NT2/D1 (cell line): Measurements from ENCODE around the gene TREM2.

ENCODE experiments used
- DNase-seq: peaks from one replicate; pipeline ENCODE4 v3.0.0-alpha.2; 2011; ENCODE audit warnings: low read depth, low spot score
- H3K27me3 ChIP-seq: 2 replicates; pipeline ENCODE4 v1.6.0; 2011; ENCODE audit warnings: mild to moderate bottlenecking; ENCODE audit not compliant: insufficient read length, insufficient read depth
- H3K36me3 ChIP-seq: 2 replicates; pipeline ENCODE4 v1.6.1; 2011; ENCODE audit warnings: mild to moderate bottlenecking, low read length, mixed read lengths; ENCODE audit not compliant: insufficient read depth, insufficient read length
- H3K4me1 ChIP-seq: 2 replicates; pipeline ENCODE4 v1.5.1; 2011; ENCODE audit not compliant: insufficient read depth, insufficient read length
- H3K4me3 ChIP-seq: 2 replicates; pipeline ENCODE4 v1.5.1; 2011; ENCODE audit warnings: low read depth; ENCODE audit not compliant: insufficient read length
- H3K9ac ChIP-seq: 2 replicates; pipeline ENCODE4 v1.6.0; 2011; ENCODE audit warnings: low read depth; ENCODE audit not compliant: insufficient read length
- H3K9me3 ChIP-seq: 2 replicates; pipeline ENCODE4 v1.5.1; 2011; ENCODE audit warnings: mild to moderate bottlenecking, low read length; ENCODE audit not compliant: insufficient read depth
- SUZ12 ChIP-seq: IDR thresholded peaks from 2 replicates; pipeline ENCODE4 v1.6.1; 2011; ENCODE audit not compliant: insufficient read length, insufficient read depth; ENCODE audit errors: extremely low read depth
- YY1 ChIP-seq: IDR thresholded peaks from 2 replicates; pipeline ENCODE4 v1.6.1; 2011; ENCODE audit not compliant: insufficient read length, insufficient read depth
- ZNF274 ChIP-seq: IDR thresholded peaks from 2 replicates; pipeline ENCODE4 v1.6.1; 2011; ENCODE audit warnings: mild to moderate bottlenecking, low read depth, low read length

The TREM2 gene

DNA sequence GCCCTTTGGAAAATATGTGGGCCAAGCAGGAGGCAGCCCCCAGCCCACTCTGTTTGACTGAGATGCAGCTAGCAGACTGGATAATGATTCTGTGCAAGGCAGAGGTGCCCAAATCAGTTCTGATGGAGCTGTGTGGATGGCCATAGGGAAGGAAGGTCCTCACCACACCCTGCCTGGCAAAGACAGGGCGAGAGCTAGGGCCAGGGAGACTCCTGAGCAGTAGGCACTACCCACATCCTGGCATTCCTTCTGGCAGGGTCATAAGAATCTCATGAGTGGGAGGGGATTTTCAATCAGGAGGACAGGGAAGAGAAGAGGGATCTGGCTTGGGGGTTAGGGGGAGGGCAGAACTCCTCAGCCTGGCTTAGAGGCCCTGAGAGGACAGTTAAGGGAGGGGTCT, 18.6 kb upstream of the TREM2 start:
- Histone ChIP-seq H3K36me3 (no peaks in the 10 kb centered on the region), H3K4me1 (no peaks in the 10 kb centered on the region), H3K9ac (no peak overlapping the region), H3K9me3 (no peaks in the 10 kb centered on the region), H3K4me3 (no peak overlapping the region), H3K27me3 (peaks cover 2% of the 10 kb centered on the region)
- no peak for DNase-seq
- no peak for TF ChIP-seq ZNF274
- no peak for TF ChIP-seq YY1
- no peak for TF ChIP-seq SUZ12

DNA sequence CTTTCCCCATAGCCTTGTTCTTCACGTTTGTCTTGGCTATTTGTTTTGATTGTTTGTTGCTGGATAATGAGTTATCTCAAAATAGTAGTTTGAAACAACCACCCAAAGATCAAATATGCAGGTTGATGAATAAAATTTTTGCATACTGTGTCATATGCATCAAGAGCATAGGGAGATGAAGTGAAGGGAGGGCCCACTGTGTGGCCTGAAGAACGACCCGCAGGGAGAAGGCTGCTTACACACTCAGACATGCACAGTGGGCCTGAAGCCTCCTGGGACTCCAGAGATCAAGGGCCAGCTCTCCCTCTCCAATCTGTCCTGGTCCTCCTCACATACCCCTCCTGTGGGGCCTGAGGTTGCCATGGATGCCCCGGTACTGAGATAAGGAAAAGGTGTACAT, 16.2 kb upstream of the TREM2 start:
- Histone ChIP-seq H3K27me3 (no peaks in the 10 kb centered on the region), H3K4me1 (no peaks in the 10 kb centered on the region), H3K9me3 (no peaks in the 10 kb centered on the region), H3K9ac (no peak overlapping the region), H3K4me3 (no peak overlapping the region), H3K36me3 (no peaks in the 10 kb centered on the region)
- no peak for TF ChIP-seq ZNF274
- no peak for TF ChIP-seq SUZ12
- TF ChIP-seq YY1 = no peak
- DNase-seq = no peak

DNA sequence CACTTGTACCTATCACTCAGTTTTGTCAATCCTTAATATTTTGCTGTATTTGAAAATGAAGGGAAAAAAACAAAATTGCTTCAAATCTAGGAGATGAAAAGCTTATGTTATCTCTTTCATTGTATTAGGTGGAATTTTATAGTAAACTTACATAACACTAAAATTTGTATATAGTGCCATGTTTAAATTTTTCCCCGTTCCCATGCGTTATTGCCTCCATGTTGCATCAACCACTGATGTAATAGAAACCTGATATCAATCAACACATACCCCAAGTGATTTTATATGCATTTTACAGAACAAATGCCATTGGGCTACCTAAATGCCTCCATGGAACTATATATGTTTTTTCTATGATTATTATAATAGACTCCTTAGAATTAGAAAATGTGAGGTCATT, 14.8 kb upstream of the TREM2 start:
- H3K36me3 ChIP-seq = no peaks in the 10 kb centered on the region
- no peaks in the 10 kb centered on the region for H3K9me3 ChIP-seq
- no peak overlapping the region for H3K4me3 ChIP-seq
- TF ChIP-seq SUZ12 (no peak), YY1 (no peak), ZNF274 (no peak)
- no peak for DNase-seq
- H3K9ac ChIP-seq = no peak overlapping the region
- H3K27me3 ChIP-seq = no peaks in the 10 kb centered on the region
- H3K4me1 ChIP-seq = no peaks in the 10 kb centered on the region

DNA sequence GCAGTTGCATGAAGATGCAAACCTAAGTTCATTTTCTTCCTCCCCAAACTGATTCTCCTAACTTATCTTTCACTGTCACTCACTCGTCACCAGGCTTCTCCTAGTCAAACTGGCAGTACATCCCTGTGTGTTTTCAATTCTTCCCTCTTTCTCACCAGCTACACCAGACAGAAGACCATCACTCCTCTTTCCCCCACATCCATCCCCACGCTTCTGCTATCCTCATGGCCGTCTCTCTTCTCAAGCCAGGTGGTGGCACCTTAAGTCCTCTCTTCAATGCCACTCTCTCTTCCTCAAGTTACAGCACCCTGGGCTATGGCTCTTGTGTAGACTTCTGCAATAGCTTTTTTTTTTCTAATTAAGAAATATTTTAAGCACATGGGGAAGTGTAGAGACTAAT, 14.4 kb upstream of the TREM2 start:
- H3K4me3 ChIP-seq = no peak overlapping the region
- DNase-seq = no peak
- no peaks in the 10 kb centered on the region for H3K27me3 ChIP-seq
- TF ChIP-seq ZNF274 = no peak
- TF ChIP-seq YY1 = no peak
- no peak for TF ChIP-seq SUZ12
- no peak overlapping the region for H3K9ac ChIP-seq
- H3K36me3 ChIP-seq = no peaks in the 10 kb centered on the region
- no peaks in the 10 kb centered on the region for H3K4me1 ChIP-seq
- H3K9me3 ChIP-seq = no peaks in the 10 kb centered on the region

DNA sequence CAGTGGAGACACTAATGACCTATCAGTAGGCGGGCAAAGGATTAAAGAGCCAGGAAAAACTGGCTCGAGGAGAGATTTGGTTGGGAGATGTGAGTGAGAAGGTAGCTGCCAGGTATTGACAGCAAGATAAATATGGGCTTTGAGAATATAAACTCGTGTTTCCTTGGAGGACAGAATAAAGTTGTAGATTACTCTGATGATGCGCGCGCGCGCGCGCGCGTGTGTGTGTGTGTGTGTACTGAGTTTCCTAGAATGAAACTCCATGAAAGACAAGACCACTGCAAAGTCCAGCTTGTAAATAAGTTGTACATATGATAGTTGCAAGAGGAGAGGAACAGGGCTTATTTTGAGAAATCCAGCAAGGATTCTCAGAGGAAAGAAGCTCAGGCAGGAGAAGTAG, 13.3 kb upstream of the TREM2 start:
- H3K9ac ChIP-seq = no peak overlapping the region
- no peaks in the 10 kb centered on the region for H3K27me3 ChIP-seq
- no peaks in the 10 kb centered on the region for H3K9me3 ChIP-seq
- H3K4me1 ChIP-seq = peaks cover 2% of the 10 kb centered on the region
- DNase-seq = no peak
- H3K36me3 ChIP-seq = no peaks in the 10 kb centered on the region
- TF ChIP-seq SUZ12 = no peak
- no peak for TF ChIP-seq ZNF274
- TF ChIP-seq YY1 = no peak
- no peak overlapping the region for H3K4me3 ChIP-seq

DNA sequence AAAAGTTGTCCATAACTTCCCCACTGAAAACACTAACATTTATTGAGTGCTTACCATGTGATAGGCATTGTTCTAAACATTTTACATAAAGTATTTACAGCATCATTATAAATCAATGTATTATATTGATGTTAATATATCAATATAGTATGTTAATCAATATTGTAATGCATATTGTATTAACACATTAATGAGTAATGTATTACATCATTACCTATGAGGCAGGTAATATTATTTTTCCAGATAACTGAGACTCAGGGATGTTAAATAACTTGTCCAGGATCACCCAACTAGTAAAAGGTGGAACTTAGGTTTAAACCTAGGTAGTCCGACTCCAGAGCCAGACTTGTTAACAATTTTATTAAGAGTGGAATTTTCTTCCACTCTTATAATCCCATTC, 12.2 kb upstream of the TREM2 start:
- Histone ChIP-seq H3K4me1 (peaks cover 2% of the 10 kb centered on the region), H3K9ac (no peak overlapping the region), H3K27me3 (no peaks in the 10 kb centered on the region), H3K4me3 (no peak overlapping the region), H3K9me3 (no peaks in the 10 kb centered on the region), H3K36me3 (no peaks in the 10 kb centered on the region)
- no peak for DNase-seq
- TF ChIP-seq YY1 = no peak

DNA sequence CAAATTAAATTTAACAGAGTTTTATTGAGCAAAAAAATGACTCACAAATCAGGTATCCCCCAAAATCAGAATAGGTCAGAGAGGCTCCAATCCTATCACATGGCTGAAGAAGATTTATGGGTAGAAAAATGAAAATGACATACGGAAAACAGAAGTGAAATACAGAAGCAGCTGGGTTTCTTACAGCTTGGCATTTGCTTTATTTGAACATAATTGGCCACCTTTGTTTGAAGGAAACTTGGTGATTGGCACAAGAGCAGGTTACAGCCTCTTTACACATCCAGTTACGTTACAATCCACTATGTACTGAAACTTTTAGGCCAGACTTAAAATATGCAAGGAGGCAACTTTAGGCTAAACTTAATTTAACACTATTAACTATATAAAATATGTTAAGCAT, 11.7 kb upstream of the TREM2 start:
- no peaks in the 10 kb centered on the region for H3K27me3 ChIP-seq
- DNase-seq = no peak
- TF ChIP-seq YY1 (no peak), ZNF274 (no peak), SUZ12 (no peak)
- peaks cover 2% of the 10 kb centered on the region for H3K4me1 ChIP-seq
- H3K36me3 ChIP-seq = no peaks in the 10 kb centered on the region
- no peak overlapping the region for H3K4me3 ChIP-seq
- H3K9me3 ChIP-seq = no peaks in the 10 kb centered on the region
- H3K9ac ChIP-seq = no peak overlapping the region

DNA sequence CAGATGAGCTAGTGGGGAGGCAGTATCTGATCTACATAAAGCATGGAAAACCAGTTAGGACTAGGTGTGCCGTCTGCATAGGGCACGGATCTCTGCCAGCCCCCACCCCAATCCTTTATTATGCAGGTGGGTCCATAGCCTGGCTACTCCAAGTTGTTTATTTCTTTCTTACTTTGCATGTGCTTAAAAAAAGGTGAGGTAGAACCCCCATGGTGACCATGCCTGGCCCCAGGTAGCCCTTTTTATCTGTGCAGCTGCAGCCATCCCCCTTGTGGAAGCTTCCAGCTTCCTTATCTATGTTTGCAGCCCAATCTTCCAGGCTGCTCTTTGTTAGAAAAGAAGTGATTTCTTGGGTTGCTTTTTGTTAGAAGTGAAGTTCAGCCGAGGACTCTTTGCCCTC, 9.0 kb upstream of the TREM2 start:
- peaks cover 2% of the 10 kb centered on the region for H3K4me1 ChIP-seq
- no peaks in the 10 kb centered on the region for H3K36me3 ChIP-seq
- TF ChIP-seq YY1 = no peak
- no peak for TF ChIP-seq ZNF274
- peak; percentile 15 for DNase-seq
- no peak overlapping the region for H3K9ac ChIP-seq
- H3K4me3 ChIP-seq = no peak overlapping the region
- no peaks in the 10 kb centered on the region for H3K9me3 ChIP-seq
- H3K27me3 ChIP-seq = no peaks in the 10 kb centered on the region
